Measurements from ENCODE around the gene YY1AP1.
"Not testable (repeated sequence)": the region's sequence is repeated elsewhere in the genome, so short reads cannot be mapped to it uniquely, and the experiment has no call there.

Gene YY1AP1

DNA sequence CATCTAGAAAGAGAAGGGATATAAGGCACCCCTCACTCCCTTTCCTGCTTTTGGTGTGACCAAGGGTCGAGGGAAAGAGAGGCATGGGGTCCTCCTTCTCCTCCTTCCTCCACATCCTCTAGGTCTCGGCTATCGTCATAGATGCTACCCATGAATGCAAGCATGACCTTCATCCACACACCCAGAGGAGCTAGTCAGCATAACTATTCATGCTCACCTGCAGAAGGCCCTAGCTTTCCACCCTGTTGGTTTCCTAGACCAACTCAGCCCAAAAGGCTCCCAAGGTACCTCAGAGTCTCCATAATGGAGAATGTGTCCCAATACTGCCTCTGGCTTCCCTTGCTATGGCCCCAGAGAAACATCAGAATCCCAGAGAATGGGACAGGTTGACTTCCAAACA is 45.3 kb downstream of the YY1AP1 start:
- DNase-seq, result no peak

DNA sequence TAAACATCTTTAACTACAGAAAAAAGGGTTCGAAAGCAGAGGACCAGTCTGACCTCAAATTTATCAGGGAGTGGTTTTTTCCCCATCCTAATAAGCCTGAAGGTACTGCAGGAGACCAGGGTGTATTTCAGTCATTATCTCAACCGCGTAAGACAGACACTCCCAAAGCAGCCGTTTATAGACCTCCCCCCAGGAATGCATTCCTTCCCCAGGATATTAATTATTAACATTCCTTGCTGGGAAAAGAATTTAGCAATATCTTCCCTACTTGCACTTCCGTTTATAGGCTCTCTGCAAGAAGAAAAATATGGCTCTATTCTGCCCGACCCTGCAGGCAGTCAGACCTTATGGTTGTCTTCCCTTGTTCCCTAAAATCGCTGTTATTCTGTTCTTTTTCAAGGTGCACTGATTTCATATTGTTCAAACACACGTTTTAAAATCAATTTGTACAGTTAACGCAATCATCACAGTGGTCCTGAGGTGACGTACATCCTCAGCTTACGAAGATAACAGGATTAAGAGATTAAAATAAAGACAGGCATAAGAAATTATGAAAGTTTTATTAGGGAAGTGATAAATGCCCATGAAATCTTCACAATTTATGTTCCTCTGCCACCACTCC is 45.9 kb downstream of the YY1AP1 start:
- DNase-seq, result not testable (repeated sequence)

DNA sequence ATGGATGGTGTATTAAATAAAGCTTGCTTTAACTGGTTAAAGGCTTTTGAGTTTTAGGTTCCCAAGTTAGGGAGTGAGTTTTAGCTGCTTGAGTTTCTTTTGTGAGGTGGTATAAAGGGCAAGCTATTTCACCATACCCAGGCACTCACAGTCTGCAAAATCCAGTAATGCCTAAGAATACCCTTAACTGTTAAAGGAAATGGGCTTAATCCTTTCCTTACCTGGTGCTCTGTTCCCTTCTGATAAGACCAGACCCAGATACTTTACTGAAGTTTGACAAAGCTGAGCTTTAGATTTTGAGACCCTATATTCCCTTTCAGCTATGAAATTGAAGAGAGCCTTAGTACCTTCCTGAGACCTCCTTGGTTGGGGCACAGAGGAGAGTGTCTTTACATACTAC is 48.2 kb downstream of the YY1AP1 start:
- DNase-seq, result no peak

GRCh38 chr1:155636397-155637153 is 52.0 kb downstream of the YY1AP1 start:
- DNase-seq, result no peak

- DNase-seq, result not testable (repeated sequence)
Observed at GRCh38 chr1:155626428-155626827, 62.1 kb downstream of the YY1AP1 start.

GRCh38 chr1:155623357-155623756 is 65.2 kb downstream of the YY1AP1 start:
- no peak for DNase-seq

- no peak for DNase-seq
Observed at GRCh38 chr1:155622191-155622590, 66.4 kb downstream of the YY1AP1 start.

GRCh38 chr1:155613226-155613625 is 75.3 kb downstream of the YY1AP1 start:
- DNase-seq, result not testable (repeated sequence)

DNA sequence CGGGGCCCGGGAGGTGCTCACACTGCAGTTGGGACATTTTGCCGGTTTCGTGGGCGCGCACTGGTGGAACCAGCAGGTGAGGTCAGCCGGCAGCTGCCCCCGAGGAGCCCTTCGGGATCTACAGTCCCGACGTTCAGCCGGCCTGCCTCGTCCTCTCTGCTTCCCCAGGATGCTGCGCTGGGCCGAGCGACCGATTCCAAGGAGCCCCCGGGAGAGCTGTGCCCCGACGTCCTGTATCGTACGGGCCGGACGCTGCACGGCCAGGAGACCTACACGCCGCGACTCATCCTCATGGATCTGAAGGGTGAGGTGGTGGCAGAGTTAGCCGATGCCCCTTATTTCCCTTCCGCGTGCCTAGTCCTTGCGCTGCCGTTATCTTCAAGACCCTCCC is 78.3 kb downstream of the YY1AP1 start:
- not testable (repeated sequence) for DNase-seq

GRCh38 chr1:155609515-155610256 is 78.9 kb downstream of the YY1AP1 start, which contains the start of gene MSTO1:
TSS of gene MSTO1 (plus strand) at chr1:155610218. CDS start at chr1:155610249, 31 bp downstream.
- peak; percentile 93 for DNase-seq
